ENCODE measurements around the gene RRP1B. TPM values are rescaled to one million over a fixed set of nuclear protein-coding genes. Genes with fewer than 3 reads are reported as not detected.
A peak's percentile ranks its signal among the peaks of the same experiment; 100 is the strongest.

Gene RRP1B
- total RNA-seq, 1 donor from 2014 or later: 47.4 TPM

DNA sequence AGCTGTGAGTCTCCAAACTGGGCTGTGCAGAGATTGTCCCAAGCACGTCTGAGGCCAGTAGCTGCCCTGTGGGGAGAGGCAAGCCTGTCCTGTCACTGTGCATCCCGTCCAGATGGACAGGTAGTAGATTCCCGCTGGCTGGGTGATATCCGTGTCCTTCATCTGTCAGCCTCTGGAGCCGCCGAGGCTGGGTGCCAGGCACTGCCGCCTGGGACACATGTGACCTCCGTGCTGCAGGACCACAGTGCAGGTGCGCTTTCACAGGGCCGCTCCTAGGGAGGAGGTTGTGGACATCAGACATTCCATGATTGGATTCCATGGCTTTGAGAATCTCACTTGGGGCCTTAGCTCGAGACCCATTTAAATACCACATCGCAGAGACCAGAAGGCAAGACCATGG is 64.3 kb downstream of the RRP1B start:
- DNase-seq (ENCODE audit: low read depth): no peak
- no peak overlapping the region for H3K4me3 ChIP-seq (ENCODE audit: low read depth, low read length)
- H3K27me3 ChIP-seq (ENCODE audit: control insufficient read depth, insufficient read depth, low read length): no peaks in the 10 kb centered on the region
- H3K36me3 ChIP-seq (ENCODE audit: control insufficient read depth, insufficient read depth, low read length): peaks cover 2% of the 10 kb centered on the region
- no peak for TF ChIP-seq CTCF (IDR thresholded peaks at IDR 0.05; ENCODE audit: insufficient read depth, low read length, poor library complexity, severe bottlenecking)

DNA sequence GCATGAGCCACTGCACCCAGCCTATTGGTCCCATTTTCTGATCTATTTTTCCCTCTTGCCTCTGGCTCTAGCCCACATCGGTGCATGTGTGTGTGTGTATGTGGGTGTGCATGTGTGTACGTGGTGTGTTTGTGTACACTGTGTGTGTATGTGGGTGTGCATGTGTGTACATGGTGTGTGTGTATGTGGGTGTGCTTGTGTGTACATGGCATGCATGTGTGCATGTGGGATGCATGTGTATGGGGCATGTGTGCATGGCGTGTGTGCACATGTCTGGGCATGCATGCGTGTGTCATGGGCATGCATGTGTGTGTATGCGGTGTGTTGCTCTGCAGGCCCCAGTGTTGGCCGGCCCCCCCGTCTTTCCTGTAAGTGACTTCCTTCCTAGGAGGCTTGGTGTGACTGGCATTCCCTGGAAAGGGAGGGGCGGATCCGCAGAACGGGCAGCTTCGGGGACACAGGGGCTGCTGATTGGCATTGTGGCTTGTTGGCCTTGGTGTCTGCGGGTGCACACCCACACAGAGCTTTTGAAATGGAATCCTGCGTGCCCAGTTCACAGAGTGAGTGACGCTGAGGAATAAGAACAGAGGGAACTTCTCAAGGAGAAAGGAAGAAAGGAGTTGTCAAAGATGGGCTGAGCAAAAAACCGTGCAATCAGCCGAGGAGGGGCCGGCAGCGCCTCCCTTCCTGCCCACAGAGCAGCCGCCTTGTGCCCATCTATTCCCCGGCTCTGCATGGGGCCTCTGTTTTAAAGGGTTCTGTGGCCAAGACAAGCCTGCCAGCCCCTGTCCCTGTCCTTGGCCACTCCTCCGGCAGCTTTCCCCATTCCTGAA is 67.5 kb downstream of the RRP1B start:
- no peaks in the 10 kb centered on the region for H3K27me3 ChIP-seq (ENCODE audit: control insufficient read depth, insufficient read depth, low read length)
- H3K4me3 ChIP-seq (ENCODE audit: low read depth, low read length): no peak overlapping the region
- DNase-seq (ENCODE audit: low read depth): no peak
- peaks cover 2% of the 10 kb centered on the region for H3K36me3 ChIP-seq (ENCODE audit: control insufficient read depth, insufficient read depth, low read length)
- no peak for TF ChIP-seq CTCF (IDR thresholded peaks at IDR 0.05; ENCODE audit: insufficient read depth, low read length, poor library complexity, severe bottlenecking)

DNA sequence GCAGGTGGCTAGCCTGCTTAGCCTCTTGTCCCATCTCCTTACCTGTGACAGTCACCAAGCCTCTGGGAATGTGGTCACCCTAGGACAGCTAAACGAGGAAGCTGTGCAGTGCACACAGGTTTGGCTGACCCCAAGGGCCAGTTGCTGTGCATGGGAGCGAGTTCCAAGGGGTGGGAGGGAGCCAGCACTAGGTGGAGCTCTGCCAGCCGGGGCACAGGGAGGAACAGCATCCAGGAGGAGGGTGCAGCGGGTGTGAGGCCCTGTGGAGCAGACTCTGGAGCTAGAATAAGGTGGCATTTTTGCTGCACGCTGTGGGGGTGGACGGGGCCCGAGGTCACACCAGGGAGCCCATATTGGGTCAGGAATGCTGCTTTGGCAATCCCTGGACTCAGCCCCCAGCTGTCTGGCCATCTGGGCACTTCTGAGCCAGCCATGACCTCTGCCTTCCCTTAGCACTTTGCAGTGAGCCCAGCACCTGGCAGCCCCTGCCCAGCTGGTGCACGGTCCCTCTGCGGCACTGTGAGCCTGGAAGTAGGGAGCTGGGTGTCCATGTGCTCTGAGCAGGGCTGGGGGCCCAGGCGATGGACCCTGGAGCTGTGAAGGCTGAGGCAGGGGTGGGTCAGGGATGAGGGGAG is 68.3 kb downstream of the RRP1B start:
- peak; percentile 46 for TF ChIP-seq CTCF (IDR thresholded peaks at IDR 0.05; ENCODE audit: insufficient read depth, low read length, poor library complexity, severe bottlenecking)
- DNase-seq (ENCODE audit: low read depth): no peak
- peaks cover 2% of the 10 kb centered on the region for H3K36me3 ChIP-seq (ENCODE audit: control insufficient read depth, insufficient read depth, low read length)
- H3K4me3 ChIP-seq (ENCODE audit: low read depth, low read length): no peak overlapping the region
- H3K27me3 ChIP-seq (ENCODE audit: control insufficient read depth, insufficient read depth, low read length): no peaks in the 10 kb centered on the region

DNA sequence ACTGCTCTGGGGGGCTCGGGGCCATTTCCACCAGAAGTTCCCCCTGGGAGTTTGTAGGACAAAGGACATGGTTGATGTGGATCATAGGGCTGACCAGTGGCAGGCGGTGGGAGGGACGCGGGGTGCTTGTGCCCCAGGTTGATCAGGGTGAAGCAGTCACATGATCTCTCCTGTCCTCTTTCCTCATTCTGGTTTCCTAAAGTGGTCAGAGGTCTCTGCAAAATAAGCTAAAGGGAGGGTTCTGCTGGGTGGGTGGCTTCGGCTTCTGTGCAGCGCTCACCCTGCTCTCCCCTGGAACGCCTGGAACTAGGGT is 68.8 kb downstream of the RRP1B start:
- Histone ChIP-seq H3K27me3 (ENCODE audit: control insufficient read depth, insufficient read depth, low read length) (no peaks in the 10 kb centered on the region), H3K36me3 (ENCODE audit: control insufficient read depth, insufficient read depth, low read length) (peaks cover 2% of the 10 kb centered on the region), H3K4me3 (ENCODE audit: low read depth, low read length) (no peak overlapping the region)
- no peak for DNase-seq (ENCODE audit: low read depth)
- no peak for TF ChIP-seq CTCF (IDR thresholded peaks at IDR 0.05; ENCODE audit: insufficient read depth, low read length, poor library complexity, severe bottlenecking)

- Histone ChIP-seq H3K36me3 (ENCODE audit: control insufficient read depth, insufficient read depth, low read length) (no peaks in the 10 kb centered on the region), H3K27me3 (ENCODE audit: control insufficient read depth, insufficient read depth, low read length) (no peaks in the 10 kb centered on the region), H3K4me3 (ENCODE audit: low read depth, low read length) (peak overlapping the region; percentile 31)
- DNase-seq (ENCODE audit: low read depth): peak; percentile 95
- TF ChIP-seq CTCF (IDR thresholded peaks at IDR 0.05; ENCODE audit: insufficient read depth, low read length, poor library complexity, severe bottlenecking): peak; percentile 51
Observed at GRCh38 chr21:43728467-43729390, 69.4 kb downstream of the RRP1B start.
